GM12873 (cell line): ENCODE results near the gene PPARG.

ENCODE experiments used
- TF ChIP-seq, protein P1 (sequence below): IDR thresholded peaks from 2 replicates; pipeline ENCODE4 v1.5.1; 2012; ENCODE audit warnings: low read depth, mild to moderate bottlenecking, moderate library complexity, low read length, control low read depth; ENCODE audit not compliant: insufficient read depth; ENCODE audit errors: missing control alignments

Gene PPARG

DNA sequence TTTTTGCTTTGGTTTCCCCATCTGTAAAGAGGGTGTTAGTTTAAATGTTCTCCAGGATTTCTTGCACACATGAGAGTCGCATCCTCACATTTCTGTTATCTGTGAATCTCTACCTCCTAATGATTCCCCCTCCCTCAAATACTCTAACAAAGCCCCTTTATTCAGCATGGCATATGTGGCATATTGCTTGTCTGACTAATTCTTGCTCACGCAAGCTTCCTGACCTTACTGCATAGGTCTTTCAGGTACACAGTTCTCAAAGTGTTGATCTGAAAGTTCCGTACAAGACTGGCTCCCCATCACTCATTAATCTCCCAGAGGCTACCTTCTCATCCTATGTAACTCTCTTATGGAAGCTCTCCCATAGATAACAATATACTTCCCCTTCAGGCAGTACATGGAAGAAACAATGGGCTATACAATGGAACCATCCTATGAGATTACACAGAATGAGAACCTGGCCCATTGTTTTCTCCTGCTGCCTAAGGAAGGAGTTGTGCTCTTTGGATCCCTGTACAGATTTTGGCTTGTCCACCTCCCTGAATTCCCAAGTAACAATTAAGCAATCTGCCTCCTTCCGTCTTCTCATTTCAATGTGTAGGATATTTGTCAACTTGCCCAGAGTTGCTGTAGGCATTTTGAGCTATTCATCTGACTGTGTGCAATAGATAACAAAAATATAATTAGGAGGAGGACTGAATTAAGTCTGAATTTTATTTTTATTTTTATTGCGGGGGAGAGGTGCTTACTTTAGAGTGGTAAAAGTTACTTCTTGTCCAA, 51.0 kb downstream of the PPARG start:
- TF ChIP-seq, protein P1, sequence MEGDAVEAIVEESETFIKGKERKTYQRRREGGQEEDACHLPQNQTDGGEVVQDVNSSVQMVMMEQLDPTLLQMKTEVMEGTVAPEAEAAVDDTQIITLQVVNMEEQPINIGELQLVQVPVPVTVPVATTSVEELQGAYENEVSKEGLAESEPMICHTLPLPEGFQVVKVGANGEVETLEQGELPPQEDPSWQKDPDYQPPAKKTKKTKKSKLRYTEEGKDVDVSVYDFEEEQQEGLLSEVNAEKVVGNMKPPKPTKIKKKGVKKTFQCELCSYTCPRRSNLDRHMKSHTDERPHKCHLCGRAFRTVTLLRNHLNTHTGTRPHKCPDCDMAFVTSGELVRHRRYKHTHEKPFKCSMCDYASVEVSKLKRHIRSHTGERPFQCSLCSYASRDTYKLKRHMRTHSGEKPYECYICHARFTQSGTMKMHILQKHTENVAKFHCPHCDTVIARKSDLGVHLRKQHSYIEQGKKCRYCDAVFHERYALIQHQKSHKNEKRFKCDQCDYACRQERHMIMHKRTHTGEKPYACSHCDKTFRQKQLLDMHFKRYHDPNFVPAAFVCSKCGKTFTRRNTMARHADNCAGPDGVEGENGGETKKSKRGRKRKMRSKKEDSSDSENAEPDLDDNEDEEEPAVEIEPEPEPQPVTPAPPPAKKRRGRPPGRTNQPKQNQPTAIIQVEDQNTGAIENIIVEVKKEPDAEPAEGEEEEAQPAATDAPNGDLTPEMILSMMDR, result no peak

DNA sequence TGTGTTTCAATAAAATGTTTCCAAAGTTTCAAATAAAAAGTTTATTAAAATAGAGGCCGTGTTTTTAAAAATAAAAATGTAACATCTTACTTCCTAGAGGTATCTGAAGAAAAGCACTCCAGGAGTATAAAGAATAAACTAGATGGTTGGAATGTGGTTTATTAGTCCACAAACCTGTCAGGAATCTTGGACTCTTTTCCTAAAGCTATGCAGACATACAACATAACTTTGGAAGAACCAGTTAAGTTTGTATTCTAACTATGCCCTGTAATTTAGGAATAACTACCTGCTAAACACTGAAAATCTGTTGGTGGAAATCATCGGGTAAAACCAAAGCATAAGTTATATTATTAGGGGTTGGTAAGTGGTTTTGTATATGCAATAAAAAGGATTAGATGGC, 51.6 kb downstream of the PPARG start:
- TF ChIP-seq, protein P1, result no peak

DNA sequence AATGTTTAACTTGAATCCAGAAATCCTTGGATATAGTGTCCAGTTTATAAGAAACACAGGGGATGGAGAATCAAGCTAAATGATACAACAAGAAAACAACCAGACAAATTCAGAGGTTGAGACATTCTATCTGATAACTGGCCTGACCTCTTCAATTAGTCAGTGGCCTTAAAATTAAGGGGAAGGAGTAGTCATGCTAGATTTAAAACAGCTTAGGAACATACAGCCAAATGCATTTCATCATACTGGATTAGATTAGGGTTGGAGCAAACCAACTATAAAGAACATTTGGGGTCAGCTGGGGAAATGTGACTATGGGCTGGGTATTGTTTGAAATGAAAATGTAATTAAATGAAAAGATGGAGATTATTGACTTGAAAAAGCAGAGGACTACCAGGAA, 53.3 kb downstream of the PPARG start:
- TF ChIP-seq, protein P1, result no peak

DNA sequence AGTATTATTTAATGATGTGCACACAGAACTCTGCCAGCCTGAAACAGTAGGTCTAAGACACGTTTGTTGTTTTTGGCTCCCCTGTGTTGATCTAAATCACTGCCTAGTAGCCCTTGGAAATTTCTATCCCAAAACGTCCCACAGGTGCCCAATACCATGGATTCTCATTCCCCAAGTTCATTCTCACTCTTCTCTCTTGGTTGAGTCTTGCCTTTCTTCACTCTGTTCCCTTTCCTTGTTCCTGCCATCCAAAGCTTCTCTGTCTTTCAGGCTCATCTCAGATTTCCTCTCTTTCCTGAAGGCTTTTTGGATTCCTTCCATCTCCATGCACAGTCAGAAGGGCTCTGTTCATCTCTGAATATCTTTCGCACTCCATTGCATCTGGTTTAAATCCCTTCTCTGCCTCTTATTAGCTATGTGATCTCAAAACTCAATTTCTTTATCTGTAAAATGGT, 54.2 kb downstream of the PPARG start:
- TF ChIP-seq, protein P1, result no peak

DNA sequence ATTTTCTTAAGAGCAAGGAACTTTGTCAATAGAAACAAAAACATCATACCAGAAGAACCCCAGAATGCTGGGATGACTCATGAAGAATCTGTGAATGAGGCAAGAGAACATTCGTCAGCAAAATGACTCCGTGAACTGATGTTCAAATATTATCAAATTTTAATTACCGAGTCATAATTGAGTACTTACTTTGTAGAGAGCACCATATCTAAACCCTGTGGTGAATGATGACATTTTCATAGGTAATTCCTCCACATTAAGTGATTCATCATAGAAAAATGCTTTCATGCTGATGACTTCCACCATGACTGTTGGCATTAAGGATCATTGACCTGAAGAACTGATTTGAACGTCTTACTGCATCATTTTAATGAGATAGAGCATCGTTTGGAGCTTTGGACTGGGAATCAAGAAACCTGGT, 56.3 kb downstream of the PPARG start:
- TF ChIP-seq, protein P1, result no peak

DNA sequence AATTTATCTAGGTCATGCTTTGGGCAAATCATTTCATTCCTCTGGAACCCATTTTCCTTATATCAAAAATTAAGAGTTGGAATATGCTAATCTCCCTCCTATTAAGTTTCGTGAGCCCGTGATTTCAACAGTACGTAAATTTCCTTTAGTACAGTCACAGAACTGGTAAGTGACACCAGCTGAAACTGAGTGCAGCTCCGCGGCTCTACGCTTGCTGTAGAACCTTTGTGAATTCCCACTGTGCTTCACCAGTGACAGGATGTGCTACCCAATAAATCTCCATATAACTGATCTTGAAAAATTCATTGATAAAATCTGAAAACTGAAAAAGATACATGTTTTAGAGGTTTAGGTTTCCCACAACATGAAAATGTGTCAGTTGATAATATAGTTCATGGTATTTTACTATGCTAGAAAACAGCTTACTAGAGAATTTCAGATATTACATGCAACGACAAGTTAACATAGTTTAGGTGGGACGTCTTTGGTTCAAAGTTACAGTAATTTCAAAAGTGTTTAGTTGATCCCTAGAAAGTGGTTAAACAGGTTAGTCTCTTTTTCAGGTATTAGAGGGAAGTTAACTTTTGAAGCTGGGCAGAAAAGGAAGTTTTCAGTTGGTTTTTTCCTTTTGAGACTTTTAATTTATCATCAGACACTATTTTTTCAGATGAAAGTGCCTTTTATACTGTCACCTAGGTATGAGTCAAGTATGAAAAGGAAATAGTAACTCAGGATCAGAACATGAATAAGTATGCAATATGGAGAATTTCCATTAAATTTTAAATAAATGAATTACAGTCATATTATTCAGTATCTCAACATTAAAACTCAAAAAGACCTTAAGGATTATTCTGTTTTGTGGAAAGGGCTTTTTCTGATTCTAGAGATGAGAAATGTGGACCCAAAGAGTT, 57.0 kb downstream of the PPARG start:
- TF ChIP-seq, protein P1, result no peak

DNA sequence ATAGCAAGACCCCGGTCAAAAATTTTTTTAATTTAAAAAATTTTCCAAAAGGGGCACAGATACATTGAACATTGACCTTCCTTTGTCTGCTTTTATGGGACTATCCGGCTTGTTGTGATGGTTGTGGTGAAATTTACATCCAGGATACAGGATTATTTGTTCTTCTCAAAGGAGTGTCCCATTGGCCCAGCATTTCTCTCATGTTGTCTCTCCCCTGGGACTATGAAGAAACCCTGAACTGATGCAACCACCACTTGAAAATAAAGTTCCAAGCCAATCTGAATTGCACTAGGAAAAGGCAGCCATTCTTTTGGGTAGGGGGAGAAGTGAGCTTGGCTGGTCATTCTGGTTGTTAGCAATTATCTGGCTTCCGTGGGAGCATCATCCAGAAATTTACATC, 58.4 kb downstream of the PPARG start:
- TF ChIP-seq, protein P1, result no peak
